ENCODE data around the gene DNMT3L.

DNA sequence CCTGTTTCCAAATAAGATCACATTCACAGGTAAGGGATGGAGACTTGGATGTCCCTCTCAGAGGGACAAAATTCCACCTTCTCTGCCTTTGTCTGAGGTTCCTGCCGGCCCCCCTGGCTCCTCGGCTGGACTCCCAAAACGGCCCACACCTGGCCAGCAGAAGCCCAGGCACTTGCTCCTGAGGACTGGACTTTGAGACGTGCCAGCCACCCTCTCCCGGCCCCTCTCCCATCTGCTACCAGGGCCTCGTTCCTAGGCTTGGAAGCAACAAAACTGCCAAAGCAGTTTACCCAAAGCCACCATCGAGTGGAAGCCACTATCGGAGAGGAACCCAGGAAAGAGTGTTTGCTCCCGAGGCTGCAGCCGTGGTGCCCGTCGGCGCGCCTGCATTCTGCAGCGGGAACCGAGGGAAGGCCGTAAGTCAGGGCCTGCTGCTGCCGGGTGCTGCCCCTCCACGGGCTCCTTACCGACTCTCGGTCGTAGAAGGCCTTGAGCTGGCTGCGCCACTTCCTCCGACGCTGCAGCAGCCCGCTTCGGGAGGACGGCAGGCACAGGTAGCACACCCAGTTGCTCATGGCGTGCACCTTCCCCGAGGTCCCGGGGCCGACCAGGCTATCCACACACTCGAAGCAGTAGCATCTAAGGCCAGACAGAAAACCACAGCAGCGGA, 3.5 kb downstream of the DNMT3L start:
- TF ChIP-seq, protein P1, sequence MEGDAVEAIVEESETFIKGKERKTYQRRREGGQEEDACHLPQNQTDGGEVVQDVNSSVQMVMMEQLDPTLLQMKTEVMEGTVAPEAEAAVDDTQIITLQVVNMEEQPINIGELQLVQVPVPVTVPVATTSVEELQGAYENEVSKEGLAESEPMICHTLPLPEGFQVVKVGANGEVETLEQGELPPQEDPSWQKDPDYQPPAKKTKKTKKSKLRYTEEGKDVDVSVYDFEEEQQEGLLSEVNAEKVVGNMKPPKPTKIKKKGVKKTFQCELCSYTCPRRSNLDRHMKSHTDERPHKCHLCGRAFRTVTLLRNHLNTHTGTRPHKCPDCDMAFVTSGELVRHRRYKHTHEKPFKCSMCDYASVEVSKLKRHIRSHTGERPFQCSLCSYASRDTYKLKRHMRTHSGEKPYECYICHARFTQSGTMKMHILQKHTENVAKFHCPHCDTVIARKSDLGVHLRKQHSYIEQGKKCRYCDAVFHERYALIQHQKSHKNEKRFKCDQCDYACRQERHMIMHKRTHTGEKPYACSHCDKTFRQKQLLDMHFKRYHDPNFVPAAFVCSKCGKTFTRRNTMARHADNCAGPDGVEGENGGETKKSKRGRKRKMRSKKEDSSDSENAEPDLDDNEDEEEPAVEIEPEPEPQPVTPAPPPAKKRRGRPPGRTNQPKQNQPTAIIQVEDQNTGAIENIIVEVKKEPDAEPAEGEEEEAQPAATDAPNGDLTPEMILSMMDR (IDR thresholded peaks at IDR 0.05): no peak
- TF ChIP-seq POLR2A (IDR thresholded peaks at IDR 0.05): no peak
